ENCODE data around the gene MKRN2. TPM values are rescaled to one million over a fixed set of nuclear protein-coding genes. Genes with fewer than 3 reads are reported as not detected.

MKRN2 gene
- polyA plus RNA-seq, 3 donors: 18.2 to 30.9 (median 29.6) TPM

GRCh38 chr3:12632523-12632922 lies 75.6 kb downstream of the MKRN2 start:
- TF ChIP-seq CTCF (IDR thresholded peaks at IDR 0.05): no peak
- H3K9ac ChIP-seq (ENCODE audit: insufficient read depth, low read length, poor library complexity, severe bottlenecking): no peak overlapping the region
- H3K4me2 ChIP-seq (replicated peaks; ENCODE audit: extremely low read depth, low read length, poor library complexity, severe bottlenecking): no peak overlapping the region
- H3K27me3 ChIP-seq (ENCODE audit: control insufficient read depth in 2 of 2, insufficient read depth in 2 of 2, low read length in 2 of 2): no peaks in the 10 kb centered on the region
- H3K36me3 Mint-ChIP-seq: peaks cover 8 to 27% of the 10 kb centered on the region in 2 donors
- peak overlapping the region in 4 of 7 donors; percentile 23 to 79 (median 48) for H3K27ac Mint-ChIP-seq
- H3K4me1 ChIP-seq (ENCODE audit: control insufficient read depth in 1 of 2, insufficient read depth in 2 of 2, low read length in 2 of 2): peaks cover 0 to 10% of the 10 kb centered on the region in 2 donors
- DNase-seq: no peak
- H3K4me3 ChIP-seq (replicated peaks in 1 of 3; ENCODE audit: low read depth in 2 of 3, low read length in 3 of 3): no peak overlapping the region
- H4K20me1 ChIP-seq (ENCODE audit: insufficient read depth, low read length): peaks cover 97% of the 10 kb centered on the region
- no peaks in the 10 kb centered on the region for H3K9me3 ChIP-seq (replicated peaks in 1 of 2; ENCODE audit: control insufficient read depth in 1 of 2, insufficient read depth in 1 of 2, low read length in 2 of 2)
- intact Hi-C loops (cut with micrococcal nuclease): no loop called here
- peaks cover 0 to 2% (median 0%) of the 10 kb centered on the region in 3 donors for H3K27me3 Mint-ChIP-seq (ENCODE audit: low read depth in 3 of 3)
- H3K4me3 Mint-ChIP-seq: no peak overlapping the region
- H3K27ac ChIP-seq (ENCODE audit: low read depth in 1 of 2, low read length in 2 of 2): peak overlapping the region in 1 of 2 donors; percentile 42
- H3K79me2 ChIP-seq (ENCODE audit: insufficient read depth, low read length): peaks cover 100% of the 10 kb centered on the region
- peaks cover 30% of the 10 kb centered on the region for H3K4me1 Mint-ChIP-seq
- WGBS (ENCODE audit: insufficient coverage): no CpG with 5 or more reads among the region's 2 CpGs
- H3K36me3 ChIP-seq (replicated peaks in 1 of 2; ENCODE audit: control insufficient read depth in 1 of 2, insufficient read depth in 2 of 2, low read length in 2 of 2): peaks cover 5 to 16% of the 10 kb centered on the region in 2 donors
- H3K9me3 Mint-ChIP-seq: no peaks in the 10 kb centered on the region
- no peak overlapping the region for H2AFZ ChIP-seq (ENCODE audit: insufficient read depth, low read depth, low read length, poor library complexity, severe bottlenecking)

DNA sequence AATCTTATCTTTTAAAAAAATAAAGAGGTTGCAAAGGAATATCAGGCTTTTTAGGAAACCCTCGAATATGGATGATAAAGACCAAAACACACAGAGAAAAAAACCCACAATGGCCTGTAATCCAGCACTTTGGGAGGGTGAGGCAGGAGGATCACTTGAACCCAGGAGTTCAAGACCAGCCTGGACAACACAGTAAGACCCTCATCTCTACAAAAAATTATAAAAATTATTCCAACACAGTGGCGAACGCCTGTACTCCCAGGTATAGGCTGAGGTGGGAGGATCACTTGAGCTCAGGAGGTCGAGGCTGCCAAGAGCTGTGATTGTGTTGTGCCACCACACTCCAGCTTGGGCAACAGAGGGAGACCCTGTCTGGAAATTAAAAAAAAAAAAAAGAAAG lies 76.2 kb downstream of the MKRN2 start:
- no peak overlapping the region for H2AFZ ChIP-seq (ENCODE audit: insufficient read depth, low read depth, low read length, poor library complexity, severe bottlenecking)
- H3K4me1 ChIP-seq (ENCODE audit: control insufficient read depth in 1 of 2, insufficient read depth in 2 of 2, low read length in 2 of 2): peaks cover 0 to 10% of the 10 kb centered on the region in 2 donors
- Mint-ChIP-seq H3K9me3 (no peaks in the 10 kb centered on the region), H3K4me3 (no peak overlapping the region), H3K36me3 (peaks cover 8 to 31% of the 10 kb centered on the region in 2 donors), H3K27me3 (ENCODE audit: low read depth in 3 of 3) (peaks cover 0 to 2% (median 0%) of the 10 kb centered on the region in 3 donors), H3K4me1 (peaks cover 26% of the 10 kb centered on the region), H3K27ac (peak overlapping the region in 3 of 7 donors; percentile 7 to 35 (median 23))
- intact Hi-C loops (cut with micrococcal nuclease): no loop called here
- H3K9ac ChIP-seq (ENCODE audit: insufficient read depth, low read length, poor library complexity, severe bottlenecking): no peak overlapping the region
- no peak overlapping the region for H3K4me2 ChIP-seq (replicated peaks; ENCODE audit: extremely low read depth, low read length, poor library complexity, severe bottlenecking)
- TF ChIP-seq CTCF (IDR thresholded peaks at IDR 0.05): no peak
- peaks cover 97% of the 10 kb centered on the region for H4K20me1 ChIP-seq (ENCODE audit: insufficient read depth, low read length)
- no CpG with 5 or more reads among the region's 4 CpGs for WGBS (ENCODE audit: insufficient coverage)
- peaks cover 5 to 22% of the 10 kb centered on the region in 2 donors for H3K36me3 ChIP-seq (replicated peaks in 1 of 2; ENCODE audit: control insufficient read depth in 1 of 2, insufficient read depth in 2 of 2, low read length in 2 of 2)
- no peak overlapping the region for H3K27ac ChIP-seq (ENCODE audit: low read depth in 1 of 2, low read length in 2 of 2)
- DNase-seq: no peak
- H3K27me3 ChIP-seq (ENCODE audit: control insufficient read depth in 2 of 2, insufficient read depth in 2 of 2, low read length in 2 of 2): no peaks in the 10 kb centered on the region
- H3K9me3 ChIP-seq (replicated peaks in 1 of 2; ENCODE audit: control insufficient read depth in 1 of 2, insufficient read depth in 1 of 2, low read length in 2 of 2): no peaks in the 10 kb centered on the region
- H3K4me3 ChIP-seq (replicated peaks in 1 of 3; ENCODE audit: low read depth in 2 of 3, low read length in 3 of 3): no peak overlapping the region
- peaks cover 100% of the 10 kb centered on the region for H3K79me2 ChIP-seq (ENCODE audit: insufficient read depth, low read length)

Small RNAs within 50 kb of the gene (small RNA-seq; reads per million reads assigned to genes)
- gene RF00017 (ENCODE audit: insufficient read length, low read depth) (not detected), gene RNA5SP123 (ENCODE audit: insufficient read length, low read depth) (not detected), gene RNU6-377P (ENCODE audit: insufficient read length, low read depth) (not detected)

Other genes with a start within 250 kb of the MKRN2 start
- 1 to 10 TPM; 3.2 to 7.3 (median 3.9) TPM for gene TSEN2, start 72.6 kb upstream of the MKRN2 start, polyA plus RNA-seq
- not detected for gene MKRN2OS, start 11.6 kb upstream of the MKRN2 start, polyA plus RNA-seq
- gene RAF1, start 107.0 kb downstream of the MKRN2 start, polyA plus RNA-seq: 100 to 1,000 TPM in 1 of 3 donors, 10 to 100 TPM in 2; 73.0 to 181 (median 79.5) TPM
- gene TMEM40, start 202.2 kb downstream of the MKRN2 start, polyA plus RNA-seq: under 1 TPM in 1 of 3 donors, not detected in 2; 0.92 TPM
- gene CAND2, start 239.6 kb downstream of the MKRN2 start, polyA plus RNA-seq: not detected